ENCODE data around the gene RSL1D1.
"Not testable (repeated sequence)": the region's sequence is repeated elsewhere in the genome, so short reads cannot be mapped to it uniquely, and the experiment has no call there.

The RSL1D1 gene

GRCh38 chr16:11843861-11844260, 7.5 kb downstream of the RSL1D1 start:
- no peak for DNase-seq (ENCODE audit: low spot score)

GRCh38 chr16:11843206-11843605, 8.1 kb downstream of the RSL1D1 start:
- no peak for DNase-seq (ENCODE audit: low spot score)

GRCh38 chr16:11841026-11841425, 10.3 kb downstream of the RSL1D1 start:
- no peak for DNase-seq (ENCODE audit: low spot score)

- DNase-seq (ENCODE audit: low spot score), result no peak
Observed at GRCh38 chr16:11836650-11837244, 14.6 kb downstream of the RSL1D1 start.

- DNase-seq (ENCODE audit: low spot score), result no peak
Observed at GRCh38 chr16:11835891-11836649, 15.3 kb downstream of the RSL1D1 start.

- DNase-seq (ENCODE audit: low spot score), result no peak
Observed at GRCh38 chr16:11835309-11835708, 16.0 kb downstream of the RSL1D1 start.

GRCh38 chr16:11833951-11834695, 17.2 kb downstream of the RSL1D1 start:
- DNase-seq (ENCODE audit: low spot score), result no peak

- DNase-seq (ENCODE audit: low spot score), result no peak
Observed at GRCh38 chr16:11828696-11829095, 22.6 kb downstream of the RSL1D1 start.

GRCh38 chr16:11825520-11826165, 25.7 kb downstream of the RSL1D1 start:
- not testable (repeated sequence) for DNase-seq (ENCODE audit: low spot score)

GRCh38 chr16:11824362-11824761, 27.0 kb downstream of the RSL1D1 start:
- DNase-seq (ENCODE audit: low spot score), result no peak

GRCh38 chr16:11823645-11824044, 27.7 kb downstream of the RSL1D1 start:
- DNase-seq (ENCODE audit: low spot score), result not testable (repeated sequence)

- no peak for DNase-seq (ENCODE audit: low spot score)
Observed at GRCh38 chr16:11819798-11820197, 31.5 kb downstream of the RSL1D1 start.

GRCh38 chr16:11818970-11819369, 32.4 kb downstream of the RSL1D1 start:
- DNase-seq (ENCODE audit: low spot score), result not testable (repeated sequence)

GRCh38 chr16:11816123-11816522, 35.2 kb downstream of the RSL1D1 start:
- no peak for DNase-seq (ENCODE audit: low spot score)

- not testable (repeated sequence) for DNase-seq (ENCODE audit: low spot score)
Observed at GRCh38 chr16:11814800-11815199, 36.5 kb downstream of the RSL1D1 start.

- no peak for DNase-seq (ENCODE audit: low spot score)
Observed at GRCh38 chr16:11806721-11807120, 44.6 kb downstream of the RSL1D1 start.

GRCh38 chr16:11805556-11805955, 45.8 kb downstream of the RSL1D1 start:
- no peak for DNase-seq (ENCODE audit: low spot score)

- DNase-seq (ENCODE audit: low spot score), result no peak
Observed at GRCh38 chr16:11801481-11802021, 49.8 kb downstream of the RSL1D1 start.

GRCh38 chr16:11800382-11800718, 51.0 kb downstream of the RSL1D1 start:
- no peak for DNase-seq (ENCODE audit: low spot score)

- DNase-seq (ENCODE audit: low spot score), result no peak
Observed at GRCh38 chr16:11799509-11800381, 51.6 kb downstream of the RSL1D1 start.

GRCh38 chr16:11799017-11799381, 52.3 kb downstream of the RSL1D1 start:
- no peak for DNase-seq (ENCODE audit: low spot score)

- DNase-seq (ENCODE audit: low spot score), result no peak
Observed at GRCh38 chr16:11797957-11798299, 53.4 kb downstream of the RSL1D1 start.
